Osteoblast (primary cell): ENCODE data around the gene RPS14. TPM values are rescaled to one million over a fixed set of nuclear protein-coding genes. Genes with fewer than 3 reads are reported as not detected.

Experiments
- DNase-seq: peaks from one replicate; pipeline ENCODE4 v3.0.0; 2011; ENCODE audit warnings: low spot score, mixed read lengths; ENCODE audit not compliant: insufficient read length; ENCODE audit errors: missing footprints
- H2AFZ ChIP-seq: 2 replicates; pipeline ENCODE4 v1.6.0; 2011; ENCODE audit warnings: mild to moderate bottlenecking, low read length
- H3K27ac ChIP-seq: 2 replicates; pipeline ENCODE4 v1.5.1; 2011; ENCODE audit warnings: mild to moderate bottlenecking, low read depth, low read length, moderate library complexity
- H3K27me3 ChIP-seq: 2 replicates; pipeline ENCODE4 v1.6.0; 2012; ENCODE audit warnings: mild to moderate bottlenecking, control low read depth, inconsistent platforms, low read length, moderate library complexity; ENCODE audit not compliant: insufficient read depth
- H3K36me3 ChIP-seq: 2 replicates; pipeline ENCODE4 v1.5.1; 2011; ENCODE audit warnings: mild to moderate bottlenecking, low read length, control low read depth, moderate library complexity; ENCODE audit not compliant: insufficient read depth
- H3K4me1 ChIP-seq: 2 replicates; pipeline ENCODE4 v1.5.1; 2011; ENCODE audit warnings: mild to moderate bottlenecking, low read length, control low read depth, moderate library complexity; ENCODE audit not compliant: insufficient read depth
- H3K4me2 ChIP-seq: 2 replicates; pipeline ENCODE4 v1.6.0; 2011; ENCODE audit warnings: mild to moderate bottlenecking, low read length; ENCODE audit not compliant: insufficient read depth
- H3K4me3 ChIP-seq: fragments of 200-600 bp; sonication (generic); 3 replicates; pipeline ENCODE4 v1.5.1; 2012; ENCODE audit warnings: mild to moderate bottlenecking, low read length, inconsistent platforms; ENCODE audit not compliant: insufficient read depth
- H3K79me2 ChIP-seq: 2 replicates; pipeline ENCODE4 v1.6.0; 2012; ENCODE audit warnings: mild to moderate bottlenecking, low read length, control low read depth, inconsistent platforms; ENCODE audit not compliant: insufficient read depth
- H3K9me3 ChIP-seq: 2 replicates; pipeline ENCODE4 v1.5.1; 2011; ENCODE audit warnings: low read depth, low read length, control low read depth
- H4K20me1 ChIP-seq: 2 replicates; pipeline ENCODE4 v1.6.0; 2012; ENCODE audit warnings: mild to moderate bottlenecking, low read length, control low read depth; ENCODE audit not compliant: insufficient read depth
- CTCF ChIP-seq: IDR thresholded peaks from 2 replicates; pipeline ENCODE4 v1.5.1; 2011; ENCODE audit warnings: mild to moderate bottlenecking, low read depth, low read length, moderate library complexity; ENCODE audit errors: extremely low read depth
- total RNA-seq: library from RNA; depleted of rRNA; stranded (reverse); fragments of >200 nt; gene quantifications from 2 replicates; pipeline ENCODE4 v1.2.3, GENCODE V29; 2012

The RPS14 gene
- total RNA-seq, 1 donor: 1,720 TPM

- peaks cover 42% of the 10 kb centered on the region for H3K36me3 ChIP-seq
These were observed 505 bp downstream of the RPS14 start for GRCh38 chr5:150448952-150449516.

GRCh38 chr5:150448334-150448733 is 1.2 kb downstream of the RPS14 start:
- H3K4me2 ChIP-seq: peak overlapping the region; percentile 96
- H2AFZ ChIP-seq: no peak overlapping the region
- peak overlapping the region; percentile 98 for H3K27ac ChIP-seq
- no peaks in the 10 kb centered on the region for H3K9me3 ChIP-seq
- peaks cover 22% of the 10 kb centered on the region for H3K4me1 ChIP-seq
- peaks cover 44% of the 10 kb centered on the region for H3K79me2 ChIP-seq
- no peaks in the 10 kb centered on the region for H3K27me3 ChIP-seq
- TF ChIP-seq CTCF: no peak
- H3K4me3 ChIP-seq: peak overlapping the region; percentile 81
- DNase-seq: no peak
- peaks cover 61% of the 10 kb centered on the region for H4K20me1 ChIP-seq
- peaks cover 49% of the 10 kb centered on the region for H3K36me3 ChIP-seq

More at GRCh38 chr5:150448952-150449516, 505 bp downstream of the RPS14 start:
- Histone ChIP-seq H3K79me2 (peaks cover 44% of the 10 kb centered on the region), H3K4me3 (peak overlapping the region; percentile 81), H3K27me3 (no peaks in the 10 kb centered on the region), H3K4me2 (peak overlapping the region; percentile 96), H3K27ac (peak overlapping the region; percentile 98), H3K4me1 (peaks cover 22% of the 10 kb centered on the region), H4K20me1 (peaks cover 54% of the 10 kb centered on the region), H3K9me3 (no peaks in the 10 kb centered on the region), H2AFZ (peak overlapping the region; percentile 95)
- no peak for DNase-seq
- no peak for TF ChIP-seq CTCF

- H3K27ac ChIP-seq: peak overlapping the region; percentile 18
- peak overlapping the region; percentile 96 for H3K4me2 ChIP-seq
- no peaks in the 10 kb centered on the region for H3K9me3 ChIP-seq
- DNase-seq: no peak
- H3K27me3 ChIP-seq: no peaks in the 10 kb centered on the region
- H3K79me2 ChIP-seq: peaks cover 44% of the 10 kb centered on the region
- H3K4me3 ChIP-seq: no peak overlapping the region
- H3K36me3 ChIP-seq: peaks cover 52% of the 10 kb centered on the region
- peaks cover 67% of the 10 kb centered on the region for H4K20me1 ChIP-seq
- peaks cover 22% of the 10 kb centered on the region for H3K4me1 ChIP-seq
- no peak overlapping the region for H2AFZ ChIP-seq
- no peak for TF ChIP-seq CTCF
These were observed 2.4 kb downstream of the RPS14 start for GRCh38 chr5:150447188-150447587.

GRCh38 chr5:150446583-150446982 is 3.0 kb downstream of the RPS14 start:
- H3K27me3 ChIP-seq: no peaks in the 10 kb centered on the region
- peak overlapping the region; percentile 18 for H3K27ac ChIP-seq
- DNase-seq: no peak
- H4K20me1 ChIP-seq: peaks cover 69% of the 10 kb centered on the region
- no peak overlapping the region for H2AFZ ChIP-seq
- peaks cover 52% of the 10 kb centered on the region for H3K36me3 ChIP-seq
- H3K9me3 ChIP-seq: no peaks in the 10 kb centered on the region
- TF ChIP-seq CTCF: no peak
- H3K4me2 ChIP-seq: peak overlapping the region; percentile 96
- peaks cover 22% of the 10 kb centered on the region for H3K4me1 ChIP-seq
- H3K4me3 ChIP-seq: no peak overlapping the region
- H3K79me2 ChIP-seq: peaks cover 44% of the 10 kb centered on the region
